ENCODE data around the gene FOXD2.
A peak's percentile ranks its signal among the peaks of the same experiment; 100 is the strongest.

Gene FOXD2

DNA sequence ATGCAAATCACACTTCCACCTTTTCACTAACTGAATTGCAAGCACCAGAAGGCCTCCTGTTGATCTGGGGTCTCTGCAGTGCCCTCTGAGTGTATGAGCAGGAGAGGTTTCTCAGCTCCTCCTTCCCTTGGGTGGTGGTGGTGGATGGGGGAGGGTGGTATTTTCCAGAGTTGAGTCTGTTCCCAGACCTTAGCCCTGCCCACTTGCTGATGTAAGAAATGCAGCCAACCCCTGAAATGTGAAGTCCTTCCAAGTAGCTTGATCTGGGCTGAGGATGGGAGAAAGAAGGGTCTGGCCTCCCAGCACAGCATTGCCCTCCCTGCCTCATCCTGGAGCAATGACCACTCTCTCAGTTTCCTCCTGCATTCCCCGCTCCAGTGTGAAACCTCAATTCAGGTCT lies 6.3 kb upstream of the FOXD2 start:
- no peak overlapping the region for H3K27ac Mint-ChIP-seq
- H3K27me3 Mint-ChIP-seq (ENCODE audit: low read depth) = peaks cover 40% of the 10 kb centered on the region
- no peaks in the 10 kb centered on the region for H3K9me3 Mint-ChIP-seq
- DNase-seq (ENCODE audit: low spot score) = no peak
- peaks cover 33% of the 10 kb centered on the region for H3K4me1 Mint-ChIP-seq (ENCODE audit: low read depth)
- H3K36me3 Mint-ChIP-seq (ENCODE audit: low read depth) = peaks cover 31% of the 10 kb centered on the region
- H3K4me3 Mint-ChIP-seq = no peak overlapping the region

DNA sequence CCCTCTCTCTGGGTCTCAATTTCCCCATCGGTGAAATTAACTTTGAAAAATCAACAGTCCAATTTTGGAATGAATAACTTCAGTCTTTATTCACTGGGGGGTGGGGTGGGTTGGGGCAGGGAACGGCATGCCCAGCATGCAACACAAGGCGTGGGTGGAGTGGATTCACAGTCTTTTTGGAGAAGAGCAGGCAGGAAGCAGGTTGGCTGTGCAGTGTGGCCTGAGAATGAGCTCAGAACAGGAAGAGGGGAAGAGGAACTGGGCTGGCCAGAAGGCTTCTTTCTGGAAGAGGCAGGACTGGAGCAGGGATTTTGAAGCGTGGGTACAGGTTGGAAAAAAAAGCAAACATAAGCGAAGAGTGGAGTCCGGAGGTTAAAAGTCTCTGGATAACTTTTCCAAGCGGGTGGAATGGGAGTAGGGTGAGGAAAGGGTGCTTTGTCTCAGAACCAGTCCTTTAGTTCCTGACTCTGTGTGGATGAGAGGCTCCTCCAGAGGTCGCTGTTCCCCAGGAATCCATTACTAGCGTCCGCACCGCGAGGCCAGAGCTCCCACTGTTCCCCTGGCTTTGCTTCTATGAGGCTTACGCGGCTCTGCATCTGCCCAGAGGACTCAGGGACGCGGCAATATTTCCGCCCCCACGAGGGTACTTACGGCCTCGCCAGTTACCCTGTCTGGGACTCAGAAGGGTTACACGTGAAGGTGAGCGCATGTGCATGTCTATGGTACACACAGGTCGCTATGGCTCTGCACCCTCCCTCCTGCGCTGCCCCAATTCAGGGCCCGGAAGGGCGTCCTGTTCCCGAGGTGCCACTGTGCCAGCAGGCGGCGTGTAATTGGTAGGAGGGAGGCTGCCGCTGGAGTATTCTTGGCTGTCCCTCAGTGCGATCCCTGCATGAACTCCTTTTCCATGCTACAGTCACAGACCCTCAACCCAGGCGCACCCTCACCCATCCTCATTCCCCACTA lies 5.5 kb upstream of the FOXD2 start:
- Mint-ChIP-seq H3K9me3 (no peaks in the 10 kb centered on the region), H3K27ac (no peak overlapping the region), H3K4me1 (ENCODE audit: low read depth) (peaks cover 35% of the 10 kb centered on the region), H3K27me3 (ENCODE audit: low read depth) (peaks cover 41% of the 10 kb centered on the region), H3K4me3 (peak overlapping the region; percentile 52), H3K36me3 (ENCODE audit: low read depth) (peaks cover 31% of the 10 kb centered on the region)
- DNase-seq (ENCODE audit: low spot score) = peak; percentile 52

DNA sequence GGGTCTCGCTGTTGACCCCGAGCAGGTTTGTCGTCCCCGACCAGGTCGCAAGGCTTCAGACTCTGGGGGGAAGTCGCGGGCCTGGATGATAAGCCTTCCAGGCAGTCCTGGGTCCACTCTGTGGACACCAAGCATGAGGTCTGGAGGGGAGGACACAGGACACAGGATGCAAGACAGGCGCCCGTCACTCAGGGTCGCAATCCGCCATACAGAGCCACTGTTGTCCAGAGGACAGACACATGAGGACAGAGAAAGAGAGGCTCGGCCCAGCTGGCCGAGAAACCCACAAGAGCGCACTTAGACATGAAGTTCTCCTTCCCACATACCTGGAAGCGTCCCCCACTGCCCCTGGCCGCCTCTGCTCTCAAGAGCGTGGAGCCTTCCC lies 4.8 kb upstream of the FOXD2 start:
- Mint-ChIP-seq H3K36me3 (ENCODE audit: low read depth) (peaks cover 31% of the 10 kb centered on the region), H3K27ac (no peak overlapping the region), H3K4me1 (ENCODE audit: low read depth) (peaks cover 35% of the 10 kb centered on the region), H3K27me3 (ENCODE audit: low read depth) (peaks cover 41% of the 10 kb centered on the region), H3K9me3 (no peaks in the 10 kb centered on the region), H3K4me3 (peak overlapping the region; percentile 52)
- DNase-seq (ENCODE audit: low spot score) = no peak

DNA sequence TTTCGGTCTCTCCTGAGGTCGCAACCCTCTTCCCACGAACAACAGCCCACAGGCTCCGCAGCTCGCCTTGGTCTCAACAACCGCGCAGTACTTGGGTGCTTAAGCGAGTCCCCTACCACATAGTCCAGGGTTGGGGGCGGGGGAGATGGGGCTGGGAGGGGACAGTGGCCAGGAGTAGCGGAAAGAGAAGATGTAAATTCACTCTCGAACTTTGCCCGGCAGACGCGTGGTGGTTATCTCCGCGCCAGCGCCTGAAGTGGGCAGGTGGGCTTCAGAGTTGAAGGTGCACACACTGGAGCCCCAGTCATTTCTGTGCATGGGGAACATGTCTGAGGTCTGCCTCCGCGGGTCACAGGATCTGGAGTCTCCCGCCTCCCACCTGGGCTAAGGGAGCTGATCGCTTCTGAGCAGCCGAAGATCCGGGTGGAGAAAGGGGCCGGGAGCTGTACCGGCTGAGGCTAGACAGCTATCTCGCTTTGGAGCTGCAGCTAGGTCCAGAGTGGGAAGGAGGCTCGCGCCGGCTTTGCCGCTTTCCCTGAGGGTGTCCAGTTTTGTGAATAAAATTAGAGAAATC lies 4.3 kb upstream of the FOXD2 start:
- Mint-ChIP-seq H3K27ac (no peak overlapping the region), H3K4me1 (ENCODE audit: low read depth) (peaks cover 35% of the 10 kb centered on the region), H3K36me3 (ENCODE audit: low read depth) (peaks cover 31% of the 10 kb centered on the region), H3K27me3 (ENCODE audit: low read depth) (peaks cover 43% of the 10 kb centered on the region), H3K4me3 (peak overlapping the region; percentile 52), H3K9me3 (no peaks in the 10 kb centered on the region)
- no peak for DNase-seq (ENCODE audit: low spot score)

DNA sequence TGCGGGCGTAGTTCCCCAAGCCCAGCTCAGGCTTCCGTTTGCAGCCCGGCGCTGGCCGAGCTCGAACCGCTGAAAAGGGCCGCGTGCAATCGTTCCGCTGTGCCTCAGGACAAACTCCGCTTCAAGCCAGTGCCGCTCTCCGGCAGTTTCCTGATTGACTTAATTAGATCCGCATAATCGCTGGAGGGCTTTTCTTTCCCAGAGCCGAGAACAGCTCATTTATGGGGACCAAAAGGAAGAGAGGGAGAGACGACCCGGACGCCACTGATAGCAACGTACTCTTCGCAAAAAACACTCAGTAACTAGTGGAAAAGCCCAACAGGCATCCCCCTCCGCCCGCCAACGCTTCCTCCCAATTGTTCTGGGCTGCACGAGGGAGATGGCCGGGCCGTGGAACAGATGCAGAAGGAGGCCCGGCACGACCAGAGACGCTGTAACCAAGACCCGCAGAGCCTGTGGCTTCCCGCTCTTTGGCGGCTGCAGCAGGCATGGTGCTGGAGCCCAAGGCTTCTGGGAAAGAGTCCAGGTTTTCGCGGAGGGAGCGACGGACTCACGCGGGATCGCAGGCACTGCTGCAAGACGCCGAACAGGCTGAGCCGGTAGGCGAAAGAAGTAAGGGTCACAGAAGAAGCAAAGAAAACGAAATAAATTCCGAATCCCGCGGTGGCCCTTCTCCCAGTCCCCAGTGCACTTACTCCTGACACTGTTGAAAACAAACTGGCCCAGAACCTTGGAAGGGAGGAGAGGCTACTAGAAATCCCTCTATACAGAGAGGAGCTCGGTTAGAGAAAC lies 3.6 kb upstream of the FOXD2 start:
- Mint-ChIP-seq H3K36me3 (ENCODE audit: low read depth) (peaks cover 31% of the 10 kb centered on the region), H3K27ac (no peak overlapping the region), H3K27me3 (ENCODE audit: low read depth) (peaks cover 43% of the 10 kb centered on the region), H3K4me1 (ENCODE audit: low read depth) (peaks cover 35% of the 10 kb centered on the region), H3K4me3 (peak overlapping the region; percentile 52), H3K9me3 (no peaks in the 10 kb centered on the region)
- no peak for DNase-seq (ENCODE audit: low spot score)

DNA sequence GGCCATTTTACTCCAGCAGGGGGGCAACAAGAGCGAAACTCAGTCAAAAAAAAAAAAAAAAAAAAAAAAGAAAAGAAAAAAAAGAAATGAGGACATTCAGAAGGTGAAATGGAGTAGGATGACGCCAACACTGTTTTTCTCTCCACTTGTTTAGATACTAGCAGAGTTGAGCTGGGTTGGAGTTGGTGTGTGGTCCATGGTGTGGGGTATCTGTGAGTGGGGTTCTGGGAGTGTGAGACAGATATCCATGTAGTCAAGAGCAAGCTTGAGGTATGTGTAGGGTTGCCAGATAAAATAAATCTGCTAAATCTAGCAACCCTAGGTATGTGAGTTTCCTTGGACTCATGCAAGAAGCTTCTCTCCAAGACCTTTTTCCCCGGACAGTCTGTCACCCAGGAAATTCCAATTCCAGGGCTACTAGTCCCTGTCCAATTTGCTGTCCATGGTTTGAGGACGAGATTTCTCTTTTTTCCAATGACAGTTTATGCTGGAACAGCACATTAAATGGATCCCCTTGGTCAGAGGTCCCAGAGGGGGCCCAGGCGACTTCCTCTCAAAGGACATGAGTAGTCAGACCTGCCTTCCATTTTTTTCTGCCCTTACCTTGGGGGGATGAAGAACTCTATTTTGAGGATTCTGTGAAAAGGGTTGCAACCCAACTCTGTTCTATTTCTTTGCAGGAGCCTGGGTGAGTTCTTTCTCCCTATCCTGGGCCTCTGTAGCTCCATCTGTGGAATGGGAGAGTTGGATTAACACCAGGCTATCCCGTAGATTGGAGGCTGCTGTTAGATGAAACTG lies 2.1 kb upstream of the FOXD2 start:
- no peak overlapping the region for H3K27ac Mint-ChIP-seq
- H3K27me3 Mint-ChIP-seq (ENCODE audit: low read depth) = peaks cover 40% of the 10 kb centered on the region
- DNase-seq (ENCODE audit: low spot score) = no peak
- no peaks in the 10 kb centered on the region for H3K9me3 Mint-ChIP-seq
- H3K4me3 Mint-ChIP-seq = peak overlapping the region; percentile 96
- H3K4me1 Mint-ChIP-seq (ENCODE audit: low read depth) = peaks cover 35% of the 10 kb centered on the region
- peaks cover 31% of the 10 kb centered on the region for H3K36me3 Mint-ChIP-seq (ENCODE audit: low read depth)

DNA sequence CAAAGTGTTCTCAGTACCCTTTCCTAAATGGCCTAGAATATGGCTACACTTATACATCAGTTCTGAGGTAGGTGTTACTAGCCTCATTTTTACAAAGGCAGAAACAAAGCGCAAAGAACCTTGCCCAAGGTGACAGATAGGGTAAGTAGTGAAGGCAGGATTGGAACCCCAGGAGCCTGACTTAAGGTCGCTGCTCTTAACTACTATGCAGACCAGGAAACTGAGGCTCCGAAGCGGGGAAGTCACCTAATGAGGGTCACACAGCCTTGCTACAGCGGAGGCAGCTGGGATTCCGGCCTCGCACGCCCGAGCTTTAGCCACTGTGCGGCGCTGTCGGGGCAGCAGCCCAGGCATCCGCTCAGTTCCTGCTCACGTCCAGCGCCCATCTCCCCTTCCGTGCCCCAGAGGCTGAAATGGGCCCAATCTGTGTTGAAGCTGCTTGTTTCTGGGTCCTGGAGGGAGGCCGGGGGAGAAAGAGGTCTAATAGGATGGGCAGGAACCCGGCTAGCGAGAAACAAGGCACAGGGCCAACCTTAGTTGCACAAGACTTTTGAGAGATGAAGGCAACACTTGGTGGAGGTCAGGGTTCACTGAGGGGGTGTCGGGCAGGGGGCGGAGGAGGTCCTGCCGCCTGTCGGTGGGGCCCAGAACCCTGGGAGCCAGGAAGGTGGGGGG lies 1.4 kb upstream of the FOXD2 start:
- Mint-ChIP-seq H3K4me3 (peak overlapping the region; percentile 96), H3K27ac (peak overlapping the region; percentile 91), H3K9me3 (no peaks in the 10 kb centered on the region), H3K4me1 (ENCODE audit: low read depth) (peaks cover 31% of the 10 kb centered on the region), H3K27me3 (ENCODE audit: low read depth) (peaks cover 40% of the 10 kb centered on the region), H3K36me3 (ENCODE audit: low read depth) (peaks cover 31% of the 10 kb centered on the region)
- peak; percentile 82 for DNase-seq (ENCODE audit: low spot score)

DNA sequence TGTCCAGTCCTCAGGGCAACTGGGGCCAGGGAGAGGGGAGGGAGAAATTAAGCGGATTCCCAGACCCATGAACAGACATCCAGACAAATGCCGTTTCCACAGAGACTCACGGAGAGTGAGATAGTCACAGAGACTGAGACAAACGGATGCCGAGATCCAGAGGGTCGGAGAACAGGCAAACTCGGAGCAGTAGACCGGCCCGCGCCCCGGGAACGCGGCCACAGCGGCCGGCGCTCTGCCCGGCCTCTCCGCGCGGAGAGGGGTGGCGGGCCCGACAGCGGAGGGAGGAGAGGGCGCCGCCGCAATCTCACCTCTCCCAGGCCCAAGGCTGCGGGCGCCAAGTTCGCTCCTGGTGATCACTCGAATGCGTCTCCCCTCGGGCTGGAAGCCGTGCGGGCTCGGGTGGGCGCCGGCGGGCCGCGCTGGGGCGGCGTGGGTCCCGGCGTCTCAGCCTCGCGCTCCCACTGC lies 831 bp upstream of the FOXD2 start:
- peak overlapping the region; percentile 96 for H3K4me3 Mint-ChIP-seq
- peaks cover 30% of the 10 kb centered on the region for H3K36me3 Mint-ChIP-seq (ENCODE audit: low read depth)
- peaks cover 29% of the 10 kb centered on the region for H3K4me1 Mint-ChIP-seq (ENCODE audit: low read depth)
- no peak for DNase-seq (ENCODE audit: low spot score)
- peaks cover 38% of the 10 kb centered on the region for H3K27me3 Mint-ChIP-seq (ENCODE audit: low read depth)
- no peaks in the 10 kb centered on the region for H3K9me3 Mint-ChIP-seq
- peak overlapping the region; percentile 91 for H3K27ac Mint-ChIP-seq

DNA sequence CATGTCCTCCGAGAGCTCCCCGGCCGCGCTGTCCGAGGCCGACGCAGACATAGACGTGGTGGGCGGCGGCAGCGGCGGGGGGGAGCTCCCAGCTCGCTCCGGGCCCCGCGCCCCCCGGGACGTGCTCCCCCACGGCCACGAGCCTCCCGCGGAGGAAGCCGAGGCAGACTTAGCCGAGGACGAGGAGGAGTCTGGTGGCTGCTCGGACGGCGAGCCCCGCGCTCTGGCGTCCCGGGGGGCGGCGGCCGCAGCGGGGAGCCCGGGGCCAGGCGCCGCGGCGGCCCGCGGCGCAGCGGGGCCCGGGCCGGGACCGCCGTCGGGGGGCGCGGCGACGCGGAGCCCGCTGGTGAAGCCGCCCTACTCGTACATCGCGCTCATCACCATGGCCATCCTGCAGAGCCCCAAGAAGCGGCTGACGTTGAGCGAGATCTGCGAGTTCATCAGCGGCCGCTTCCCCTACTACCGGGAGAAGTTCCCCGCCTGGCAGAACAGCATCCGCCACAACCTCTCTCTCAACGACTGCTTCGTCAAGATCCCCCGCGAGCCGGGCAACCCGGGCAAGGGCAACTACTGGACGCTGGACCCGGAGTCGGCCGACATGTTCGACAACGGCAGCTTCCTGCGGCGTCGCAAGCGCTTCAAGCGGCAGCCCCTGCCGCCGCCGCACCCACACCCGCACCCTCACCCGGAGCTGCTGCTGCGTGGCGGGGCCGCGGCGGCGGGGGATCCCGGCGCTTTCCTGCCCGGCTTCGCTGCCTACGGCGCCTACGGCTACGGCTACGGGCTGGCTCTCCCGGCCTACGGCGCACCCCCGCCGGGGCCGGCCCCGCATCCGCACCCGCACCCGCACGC lies 547 bp downstream of the FOXD2 start:
- Mint-ChIP-seq H3K36me3 (ENCODE audit: low read depth) (peaks cover 20% of the 10 kb centered on the region), H3K4me3 (peak overlapping the region; percentile 72), H3K4me1 (ENCODE audit: low read depth) (peaks cover 18% of the 10 kb centered on the region), H3K27ac (no peak overlapping the region), H3K9me3 (no peaks in the 10 kb centered on the region), H3K27me3 (ENCODE audit: low read depth) (peaks cover 30% of the 10 kb centered on the region)
- DNase-seq (ENCODE audit: low spot score) = no peak

DNA sequence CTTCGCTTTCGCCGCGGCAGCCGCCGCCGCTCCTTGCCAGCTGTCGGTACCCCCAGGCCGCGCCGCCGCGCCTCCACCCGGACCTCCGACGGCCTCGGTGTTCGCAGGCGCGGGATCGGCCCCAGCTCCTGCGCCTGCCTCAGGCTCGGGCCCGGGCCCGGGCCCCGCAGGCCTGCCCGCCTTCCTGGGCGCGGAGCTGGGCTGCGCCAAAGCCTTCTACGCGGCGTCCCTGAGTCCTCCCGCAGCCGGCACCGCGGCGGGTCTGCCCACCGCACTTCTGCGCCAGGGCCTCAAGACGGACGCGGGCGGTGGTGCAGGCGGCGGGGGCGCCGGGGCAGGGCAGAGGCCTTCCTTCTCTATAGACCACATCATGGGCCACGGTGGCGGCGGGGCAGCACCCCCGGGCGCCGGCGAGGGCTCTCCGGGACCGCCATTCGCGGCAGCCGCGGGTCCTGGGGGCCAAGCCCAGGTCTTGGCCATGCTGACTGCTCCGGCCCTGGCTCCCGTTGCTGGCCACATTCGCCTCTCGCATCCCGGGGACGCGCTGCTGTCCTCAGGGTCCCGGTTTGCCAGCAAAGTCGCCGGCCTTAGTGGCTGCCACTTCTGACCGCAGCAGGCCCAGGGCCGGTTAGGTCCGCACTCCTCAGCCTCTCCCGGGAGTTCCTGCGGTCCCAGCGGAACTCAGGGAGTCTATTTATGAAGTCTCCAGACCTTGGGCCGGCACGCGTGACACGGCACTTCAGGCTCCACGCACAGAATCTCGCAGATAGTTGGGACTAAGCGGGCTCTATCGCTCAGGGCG lies 1.4 kb downstream of the FOXD2 start:
- no peak for DNase-seq (ENCODE audit: low spot score)
- Mint-ChIP-seq H3K27ac (no peak overlapping the region), H3K4me3 (peak overlapping the region; percentile 55), H3K27me3 (ENCODE audit: low read depth) (peaks cover 22% of the 10 kb centered on the region), H3K9me3 (no peaks in the 10 kb centered on the region), H3K4me1 (ENCODE audit: low read depth) (peaks cover 19% of the 10 kb centered on the region), H3K36me3 (ENCODE audit: low read depth) (peaks cover 13% of the 10 kb centered on the region)

DNA sequence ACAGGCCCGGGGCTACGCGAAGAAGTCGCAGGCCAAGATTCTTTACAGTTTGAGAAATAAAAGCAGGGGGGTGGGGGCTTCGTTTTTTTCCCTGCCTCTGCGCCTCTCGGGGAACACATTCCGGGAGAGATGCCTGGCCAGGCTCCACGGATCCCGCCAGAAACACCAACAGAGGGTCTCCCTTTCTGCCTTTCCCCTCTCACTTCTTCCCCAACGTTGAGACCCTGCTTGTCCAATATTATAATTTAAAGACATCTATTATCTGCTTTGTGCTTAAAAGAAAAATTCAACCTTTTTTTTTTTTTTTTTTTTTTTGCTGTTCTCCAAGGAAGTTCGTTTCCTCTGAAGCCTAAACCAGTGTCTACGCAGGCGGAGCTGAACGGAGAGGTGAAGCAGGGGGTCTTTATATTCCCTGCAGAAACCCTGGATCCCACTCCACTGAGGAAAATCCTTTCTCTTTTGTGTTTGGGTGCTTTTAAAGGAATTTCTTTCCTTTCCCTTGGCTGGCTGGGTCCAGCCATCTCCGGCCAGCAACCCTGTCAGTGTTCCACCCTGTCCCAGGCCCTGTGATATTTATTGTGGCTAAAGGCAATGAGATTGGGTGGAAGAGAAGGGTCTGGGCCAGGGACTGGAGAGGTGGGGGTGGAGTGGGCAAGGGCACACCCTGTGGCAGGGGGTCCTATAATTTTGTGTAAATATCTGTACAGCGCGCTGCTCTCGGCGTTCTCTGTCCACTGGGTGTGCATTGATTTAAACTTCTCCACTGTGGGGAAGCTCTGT lies 2.2 kb downstream of the FOXD2 start:
- Mint-ChIP-seq H3K27ac (no peak overlapping the region), H3K36me3 (ENCODE audit: low read depth) (peaks cover 6% of the 10 kb centered on the region), H3K4me1 (ENCODE audit: low read depth) (peaks cover 15% of the 10 kb centered on the region), H3K4me3 (peak overlapping the region; percentile 55), H3K27me3 (ENCODE audit: low read depth) (peaks cover 15% of the 10 kb centered on the region), H3K9me3 (no peaks in the 10 kb centered on the region)
- DNase-seq (ENCODE audit: low spot score) = no peak

Measured in T-helper 2 cell treated with Interferon-gamma antibody and Interleukin-4, amounts not matched to agents 5 μg/mL and 100 μg/mL, for 36 hours (primary cell).